CD8-positive, alpha-beta memory T cell (primary cell): Measurements from ENCODE around the gene CRAT. TPM values are rescaled to one million over a fixed set of nuclear protein-coding genes. Genes with fewer than 3 reads are reported as not detected.
A peak's percentile ranks its signal among the peaks of the same experiment; 100 is the strongest.

ENCODE experiments used
- CTCF ChIA-PET: fragments of 350-600 bp; sonication (Branson Sonifier 250); formaldehyde crosslinking; loops from one replicate; lab custom pipeline; 2021; ENCODE audit warnings: antibody characterized with exemption; lab: Charles Lee
- POLR2A ChIA-PET: fragments of 350-600 bp; sonication (Branson Sonifier 250); formaldehyde crosslinking; loops from one replicate; lab custom pipeline; 2021; ENCODE audit warnings: antibody characterized with exemption; lab: Charles Lee
- DNase-seq, 5 donors: peaks; one replicate each; pipeline versions ENCODE4 v3.0.0 to v3.0.0-alpha.2; 2020 to 2022; ENCODE audit warnings: mixed read lengths in 1 of 5
- H3K27ac ChIP-seq: one replicate; pipeline ENCODE4 v1.7.0; 2013; ENCODE audit warnings: low read depth, mild to moderate bottlenecking, low read length, moderate library complexity
- H3K27me3 ChIP-seq: 2 replicates; pipeline ENCODE4 v1.7.0; 2013; ENCODE audit warnings: low read length, mild to moderate bottlenecking; ENCODE audit not compliant: insufficient read depth, poor library complexity, severe bottlenecking
- H3K36me3 ChIP-seq: 2 replicates; pipeline ENCODE4 v1.7.0; 2013; ENCODE audit warnings: mild to moderate bottlenecking, low read length, moderate library complexity; ENCODE audit not compliant: insufficient read depth
- H3K4me1 ChIP-seq: 2 replicates; pipeline ENCODE4 v1.7.0; 2013; ENCODE audit warnings: mild to moderate bottlenecking, low read length, moderate library complexity; ENCODE audit not compliant: insufficient read depth
- H3K4me3 ChIP-seq: 2 replicates; pipeline ENCODE4 v1.7.0; 2013; ENCODE audit warnings: mild to moderate bottlenecking, low read length
- H3K9me3 ChIP-seq: 2 replicates; pipeline ENCODE4 v1.7.0; 2013; ENCODE audit warnings: mild to moderate bottlenecking, low read length
- H3K27ac Mint-ChIP-seq, 8 donors: one replicate each; pipeline ENCODE4 v1.8.0; 2020 to 2021; ENCODE audit warnings: mixed read lengths in 8 of 8, mild to moderate bottlenecking in 6 of 8, inconsistent platforms in 3 of 8, moderate library complexity in 3 of 8
- H3K27me3 Mint-ChIP-seq, 2 donors: one replicate each; pipeline ENCODE4 v1.8.0; 2020 to 2021; ENCODE audit warnings: mixed read lengths in 2 of 2, mild to moderate bottlenecking in 1 of 2, moderate library complexity in 1 of 2
- H3K36me3 Mint-ChIP-seq, 3 donors: one replicate each; pipeline ENCODE4 v1.8.0; 2020 to 2021; ENCODE audit warnings: mixed read lengths in 3 of 3, inconsistent platforms in 1 of 3, mild to moderate bottlenecking in 1 of 3
- H3K4me1 Mint-ChIP-seq, 3 donors: one replicate each; pipeline ENCODE4 v1.8.0; 2020 to 2021; ENCODE audit warnings: mixed read lengths in 3 of 3, inconsistent platforms in 1 of 3, mild to moderate bottlenecking in 1 of 3
- H3K4me3 Mint-ChIP-seq, 7 donors: one replicate each; pipeline ENCODE4 v1.8.0; 2020 to 2021; ENCODE audit warnings: mixed read lengths in 7 of 7, mild to moderate bottlenecking in 6 of 7, moderate library complexity in 4 of 7, inconsistent platforms in 2 of 7
- H3K9me3 Mint-ChIP-seq, 5 donors: one replicate each; pipeline ENCODE4 v1.8.0; 2020 to 2022; ENCODE audit warnings: mixed read lengths in 5 of 5, mild to moderate bottlenecking in 3 of 5, moderate library complexity in 2 of 5, inconsistent platforms in 1 of 5
- polyA plus RNA-seq: library from polyadenylated mRNA; unstranded; fragments of 300-500 nt; fragmentation: Illumina TruSeq; gene quantifications from one replicate; pipeline ENCODE4 v1.2.3, GENCODE V29; 2021
- total RNA-seq, 2 experiments: library from RNA; stranded (reverse); gene quantifications; one replicate each; pipeline ENCODE4 v1.2.3, GENCODE V29; 2021

The CRAT gene
- total and polyA plus RNA-seq, 3 experiments from 2014 or later, result 9.8 to 20.1 (median 10.0) TPM

GRCh38 chr9:129072171-129072570, 38.4 kb downstream of the CRAT start:
- H3K9me3 ChIP-seq, result no peaks in the 10 kb centered on the region
- ChIA-PET CTCF (no interaction called here), POLR2A (interaction anchor here (0.7 kb wide), 1 partner anchor 753 kb away, joined by 3 read pairs; no protein-coding TSS in a partner anchor)
- no peaks in the 10 kb centered on the region for H3K9me3 Mint-ChIP-seq
- H3K36me3 Mint-ChIP-seq, result peaks cover 0 to 19% (median 0%) of the 10 kb centered on the region in 3 donors
- no peak overlapping the region for H3K4me3 ChIP-seq
- peaks cover 0 to 1% of the 10 kb centered on the region in 2 donors for H3K27me3 Mint-ChIP-seq
- H3K27me3 ChIP-seq, result no peaks in the 10 kb centered on the region
- peaks cover 26 to 54% (median 29%) of the 10 kb centered on the region in 3 donors for H3K4me1 Mint-ChIP-seq
- H3K4me1 ChIP-seq, result peaks cover 37% of the 10 kb centered on the region
- no peak overlapping the region for H3K27ac ChIP-seq
- DNase-seq, result no peak
- peaks cover 4% of the 10 kb centered on the region for H3K36me3 ChIP-seq
- H3K4me3 Mint-ChIP-seq, result peak overlapping the region in 5 of 7 donors; percentile 39 to 82 (median 65)
- peak overlapping the region in 7 of 8 donors; percentile 39 to 94 (median 87) for H3K27ac Mint-ChIP-seq

- Histone ChIP-seq H3K4me1 (peaks cover 37% of the 10 kb centered on the region), H3K4me3 (no peak overlapping the region), H3K27me3 (no peaks in the 10 kb centered on the region), H3K36me3 (peaks cover 4% of the 10 kb centered on the region), H3K9me3 (no peaks in the 10 kb centered on the region), H3K27ac (no peak overlapping the region)
- peak overlapping the region; percentile 39 to 94 (median 84) for H3K27ac Mint-ChIP-seq
- ChIA-PET CTCF (no interaction called here), POLR2A (interaction anchor here (0.7 to 1.5 kb wide), 2 partner anchors 9 to 752 kb away, joined by 3 to 6 read pairs; partner anchors contain the start of gene DOLPP1)
- H3K4me1 Mint-ChIP-seq, result peaks cover 26 to 54% (median 29%) of the 10 kb centered on the region in 3 donors
- H3K27me3 Mint-ChIP-seq, result peaks cover 0 to 1% of the 10 kb centered on the region in 2 donors
- H3K36me3 Mint-ChIP-seq, result peaks cover 0 to 22% (median 0%) of the 10 kb centered on the region in 3 donors
- DNase-seq, result peak in 3 of 5 donors; percentile 36 to 56 (median 38)
- H3K9me3 Mint-ChIP-seq, result no peaks in the 10 kb centered on the region
- peak overlapping the region; percentile 5 to 82 (median 65) for H3K4me3 Mint-ChIP-seq
These were observed 39.0 kb downstream of the CRAT start for GRCh38 chr9:129071526-129072126.

- Mint-ChIP-seq H3K9me3 (no peaks in the 10 kb centered on the region), H3K4me3 (peak overlapping the region in 2 of 7 donors; percentile 28 to 69), H3K4me1 (peaks cover 26 to 54% (median 29%) of the 10 kb centered on the region in 3 donors), H3K27ac (peak overlapping the region in 7 of 8 donors; percentile 17 to 94 (median 51)), H3K36me3 (peaks cover 0 to 24% (median under 1%) of the 10 kb centered on the region in 3 donors), H3K27me3 (peaks cover 0 to 1% of the 10 kb centered on the region in 2 donors)
- Histone ChIP-seq H3K9me3 (no peaks in the 10 kb centered on the region), H3K27ac (no peak overlapping the region), H3K36me3 (peaks cover 5% of the 10 kb centered on the region), H3K4me1 (peaks cover 37% of the 10 kb centered on the region), H3K27me3 (no peaks in the 10 kb centered on the region), H3K4me3 (no peak overlapping the region)
- ChIA-PET POLR2A (interaction anchor here (1.5 kb wide), 1 partner anchor 10 kb away, joined by 6 read pairs; the partner anchor contains the start of gene DOLPP1), CTCF (no interaction called here)
- DNase-seq, result no peak
These were observed 39.7 kb downstream of the CRAT start for GRCh38 chr9:129070696-129071525.

- Mint-ChIP-seq H3K4me1 (peaks cover 26 to 54% (median 29%) of the 10 kb centered on the region in 3 donors), H3K27me3 (peaks cover 0 to 1% of the 10 kb centered on the region in 2 donors), H3K27ac (peak overlapping the region in 7 of 8 donors; percentile 65 to 94 (median 88)), H3K4me3 (peak overlapping the region in 1 of 7 donors; percentile 5), H3K36me3 (peaks cover 0 to 32% (median 3%) of the 10 kb centered on the region in 3 donors), H3K9me3 (no peaks in the 10 kb centered on the region)
- Histone ChIP-seq H3K9me3 (no peaks in the 10 kb centered on the region), H3K36me3 (peaks cover 9% of the 10 kb centered on the region), H3K4me3 (no peak overlapping the region), H3K4me1 (peaks cover 37% of the 10 kb centered on the region), H3K27ac (peak overlapping the region; percentile 49), H3K27me3 (no peaks in the 10 kb centered on the region)
- no peak for DNase-seq
- POLR2A ChIA-PET, result interaction anchor here (0.8 to 1.5 kb wide), 2 partner anchors 11 to 41 kb away, joined by 5 to 6 read pairs; partner anchors contain the start of genes DOLPP1 and PTPA
- CTCF ChIA-PET, result interaction anchor here (0.6 to 1.5 kb wide), 4 partner anchors 10 to 28 kb away, joined by 3 to 5 read pairs (median 4); partner anchors contain the start of gene DOLPP1
These were observed 40.5 kb downstream of the CRAT start for GRCh38 chr9:129069862-129070641.

GRCh38 chr9:129068990-129069861, 41.4 kb downstream of the CRAT start:
- peak overlapping the region in 6 of 7 donors; percentile 20 to 81 (median 70) for H3K4me3 Mint-ChIP-seq
- H3K27me3 ChIP-seq, result no peaks in the 10 kb centered on the region
- H3K27ac Mint-ChIP-seq, result peak overlapping the region; percentile 43 to 94 (median 87)
- H3K9me3 ChIP-seq, result no peaks in the 10 kb centered on the region
- peaks cover 26 to 50% (median 28%) of the 10 kb centered on the region in 3 donors for H3K4me1 Mint-ChIP-seq
- H3K4me1 ChIP-seq, result peaks cover 37% of the 10 kb centered on the region
- H3K27ac ChIP-seq, result peak overlapping the region; percentile 49
- peak; percentile 28 to 79 (median 61) for DNase-seq
- peaks cover 9% of the 10 kb centered on the region for H3K36me3 ChIP-seq
- peaks cover 0 to 37% (median 3%) of the 10 kb centered on the region in 3 donors for H3K36me3 Mint-ChIP-seq
- CTCF ChIA-PET, result interaction anchor here (0.6 to 1.5 kb wide), 5 partner anchors 11 to 29 kb away, joined by 3 to 5 read pairs (median 3); partner anchors contain the start of gene DOLPP1
- POLR2A ChIA-PET, result interaction anchor here (0.8 kb wide), 1 partner anchor 42 kb away, joined by 5 read pairs; the partner anchor contains the start of gene PTPA
- H3K27me3 Mint-ChIP-seq, result peaks cover 0 to 1% of the 10 kb centered on the region in 2 donors
- no peaks in the 10 kb centered on the region for H3K9me3 Mint-ChIP-seq
- no peak overlapping the region for H3K4me3 ChIP-seq

GRCh38 chr9:129068110-129068509, 42.5 kb downstream of the CRAT start:
- Histone ChIP-seq H3K36me3 (peaks cover 9% of the 10 kb centered on the region), H3K27ac (no peak overlapping the region), H3K27me3 (no peaks in the 10 kb centered on the region), H3K9me3 (no peaks in the 10 kb centered on the region), H3K4me1 (peaks cover 37% of the 10 kb centered on the region), H3K4me3 (no peak overlapping the region)
- H3K27me3 Mint-ChIP-seq, result no peaks in the 10 kb centered on the region
- peak overlapping the region in 2 of 7 donors; percentile 20 to 78 for H3K4me3 Mint-ChIP-seq
- H3K4me1 Mint-ChIP-seq, result peaks cover 20 to 39% (median 20%) of the 10 kb centered on the region in 3 donors
- peak overlapping the region in 7 of 8 donors; percentile 62 to 94 (median 85) for H3K27ac Mint-ChIP-seq
- POLR2A ChIA-PET, result no interaction called here
- no peaks in the 10 kb centered on the region for H3K9me3 Mint-ChIP-seq
- CTCF ChIA-PET, result interaction anchor here (0.8 kb wide), 1 partner anchor 40 kb away, joined by 3 read pairs; the partner anchor contains the start of gene SH3GLB2
- no peak for DNase-seq
- H3K36me3 Mint-ChIP-seq, result peaks cover 0 to 44% (median 3%) of the 10 kb centered on the region in 3 donors
